ENCODE measurements around the gene GPR87.

Gene GPR87

GRCh38 chr3:151293127-151293526 lies 23.5 kb downstream of the GPR87 start:
- no peak overlapping the region for H3K9ac ChIP-seq (ENCODE audit: low read length)
- H4K20me1 ChIP-seq (ENCODE audit: insufficient read depth, low read length) = no peaks in the 10 kb centered on the region
- no peaks in the 10 kb centered on the region for H3F3A ChIP-seq (ENCODE audit: insufficient read depth, low read length)
- H3K4me2 ChIP-seq (ENCODE audit: low read length) = no peak overlapping the region
- no peak overlapping the region for H2AFZ ChIP-seq (ENCODE audit: low read length)
- H3K27me3 ChIP-seq (ENCODE audit: insufficient read depth, low read length) = no peaks in the 10 kb centered on the region
- H3K27ac ChIP-seq (ENCODE audit: low read depth, low read length, poor library complexity, severe bottlenecking) = no peak overlapping the region
- no peaks in the 10 kb centered on the region for H3K9me3 ChIP-seq (ENCODE audit: low read length)
- no peaks in the 10 kb centered on the region for H3K4me1 ChIP-seq (ENCODE audit: insufficient read depth, low read length, severe bottlenecking)
- no peaks in the 10 kb centered on the region for H3K36me3 ChIP-seq (ENCODE audit: insufficient read depth, low read length)
- H3K9me2 ChIP-seq (ENCODE audit: low read depth, low read length) = no peaks in the 10 kb centered on the region
- no peaks in the 10 kb centered on the region for H3K79me2 ChIP-seq (ENCODE audit: insufficient read depth, low read length)
- no peak for TF ChIP-seq EZH2 (IDR thresholded peaks at IDR 0.05; ENCODE audit: borderline replicate concordance, low read length)
- TF ChIP-seq, protein P1, sequence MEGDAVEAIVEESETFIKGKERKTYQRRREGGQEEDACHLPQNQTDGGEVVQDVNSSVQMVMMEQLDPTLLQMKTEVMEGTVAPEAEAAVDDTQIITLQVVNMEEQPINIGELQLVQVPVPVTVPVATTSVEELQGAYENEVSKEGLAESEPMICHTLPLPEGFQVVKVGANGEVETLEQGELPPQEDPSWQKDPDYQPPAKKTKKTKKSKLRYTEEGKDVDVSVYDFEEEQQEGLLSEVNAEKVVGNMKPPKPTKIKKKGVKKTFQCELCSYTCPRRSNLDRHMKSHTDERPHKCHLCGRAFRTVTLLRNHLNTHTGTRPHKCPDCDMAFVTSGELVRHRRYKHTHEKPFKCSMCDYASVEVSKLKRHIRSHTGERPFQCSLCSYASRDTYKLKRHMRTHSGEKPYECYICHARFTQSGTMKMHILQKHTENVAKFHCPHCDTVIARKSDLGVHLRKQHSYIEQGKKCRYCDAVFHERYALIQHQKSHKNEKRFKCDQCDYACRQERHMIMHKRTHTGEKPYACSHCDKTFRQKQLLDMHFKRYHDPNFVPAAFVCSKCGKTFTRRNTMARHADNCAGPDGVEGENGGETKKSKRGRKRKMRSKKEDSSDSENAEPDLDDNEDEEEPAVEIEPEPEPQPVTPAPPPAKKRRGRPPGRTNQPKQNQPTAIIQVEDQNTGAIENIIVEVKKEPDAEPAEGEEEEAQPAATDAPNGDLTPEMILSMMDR (IDR thresholded peaks at IDR 0.05; ENCODE audit: low read length) = no peak
- H3K4me3 ChIP-seq (ENCODE audit: low read depth, low read length, poor library complexity, severe bottlenecking) = no peak overlapping the region

GRCh38 chr3:151290673-151291072 lies 25.9 kb downstream of the GPR87 start:
- Histone ChIP-seq H3K9me2 (ENCODE audit: low read depth, low read length) (no peaks in the 10 kb centered on the region), H3K36me3 (ENCODE audit: insufficient read depth, low read length) (no peaks in the 10 kb centered on the region), H2AFZ (ENCODE audit: low read length) (no peak overlapping the region), H3K9me3 (ENCODE audit: low read length) (no peaks in the 10 kb centered on the region), H4K20me1 (ENCODE audit: insufficient read depth, low read length) (no peaks in the 10 kb centered on the region), H3K27ac (ENCODE audit: low read depth, low read length, poor library complexity, severe bottlenecking) (no peak overlapping the region), H3K27me3 (ENCODE audit: insufficient read depth, low read length) (no peaks in the 10 kb centered on the region), H3K4me2 (ENCODE audit: low read length) (no peak overlapping the region), H3K79me2 (ENCODE audit: insufficient read depth, low read length) (no peaks in the 10 kb centered on the region), H3K4me3 (ENCODE audit: low read depth, low read length, poor library complexity, severe bottlenecking) (no peak overlapping the region), H3F3A (ENCODE audit: insufficient read depth, low read length) (no peaks in the 10 kb centered on the region), H3K4me1 (ENCODE audit: insufficient read depth, low read length, severe bottlenecking) (no peaks in the 10 kb centered on the region), H3K9ac (ENCODE audit: low read length) (no peak overlapping the region)
- TF ChIP-seq, protein P1 (IDR thresholded peaks at IDR 0.05; ENCODE audit: low read length) = peak; percentile 51; the same call in 1 of the 2 replicates
- no peak for TF ChIP-seq EZH2 (IDR thresholded peaks at IDR 0.05; ENCODE audit: borderline replicate concordance, low read length)

GRCh38 chr3:151289445-151289844 lies 27.2 kb downstream of the GPR87 start:
- Histone ChIP-seq H3K9me2 (ENCODE audit: low read depth, low read length) (no peaks in the 10 kb centered on the region), H3K9ac (ENCODE audit: low read length) (no peak overlapping the region), H3K4me3 (ENCODE audit: low read depth, low read length, poor library complexity, severe bottlenecking) (no peak overlapping the region), H3F3A (ENCODE audit: insufficient read depth, low read length) (no peaks in the 10 kb centered on the region), H4K20me1 (ENCODE audit: insufficient read depth, low read length) (no peaks in the 10 kb centered on the region), H3K9me3 (ENCODE audit: low read length) (no peaks in the 10 kb centered on the region), H2AFZ (ENCODE audit: low read length) (no peak overlapping the region), H3K79me2 (ENCODE audit: insufficient read depth, low read length) (no peaks in the 10 kb centered on the region), H3K4me1 (ENCODE audit: insufficient read depth, low read length, severe bottlenecking) (no peaks in the 10 kb centered on the region), H3K27ac (ENCODE audit: low read depth, low read length, poor library complexity, severe bottlenecking) (no peak overlapping the region), H3K36me3 (ENCODE audit: insufficient read depth, low read length) (no peaks in the 10 kb centered on the region), H3K27me3 (ENCODE audit: insufficient read depth, low read length) (no peaks in the 10 kb centered on the region), H3K4me2 (ENCODE audit: low read length) (no peak overlapping the region)
- TF ChIP-seq, protein P1 (IDR thresholded peaks at IDR 0.05; ENCODE audit: low read length) = no peak
- TF ChIP-seq EZH2 (IDR thresholded peaks at IDR 0.05; ENCODE audit: borderline replicate concordance, low read length) = no peak

Measured in OCI-LY1 (cell line).